K562 (cell line): ENCODE results near the gene FGD6. TPM values are rescaled to one million over a fixed set of nuclear protein-coding genes. Genes with fewer than 3 reads are reported as not detected.

Experiments used
- ATAC-seq: fragments of 200-7000 bp; cut with Tn5 transposase; 3 replicates; pipeline ENCODE4 v1.9.1; 2020; ENCODE audit warnings: moderate library complexity
- BruUV-seq: library from RNA; stranded (reverse); fragments of 400-500 nt; replicated peaks from 2 replicates; lab custom pipeline; 2021; lab: Mats Ljungman, UMichigan
- CTCF ChIA-PET: fragments of 300-600 bp; formaldehyde crosslinking; extraction: SDS; loops from one replicate; lab custom pipeline; 2021; ENCODE audit warnings: low intra/inter-chr PET ratio; lab: Yijun Ruan, JAX
- POLR2A ChIA-PET: fragments of 300-600, 350-650 bp; sonication (Branson Sonifier 250); formaldehyde crosslinking; extraction: SDS; loops from one replicate; lab custom pipeline; 2021; ENCODE audit warnings: antibody characterized with exemption, inconsistent platforms; lab: Yijun Ruan, JAX
- DNase-seq, 4 experiments: peaks; one replicate each; pipeline versions ENCODE4 v3.0.0 to v3.0.0-alpha.2; 2011 to 2018; ENCODE audit warnings: low spot score in 3 of 4, mixed read lengths in 3 of 4; ENCODE audit errors: extremely low read depth in 1 of 4
- FAIRE-seq: peaks from 2 replicates; lab custom pipeline; 2011; peaks lifted over from hg19 to GRCh38; lab: Jason Lieb, UNC
- H2AFZ ChIP-seq: 2 replicates; pipeline ENCODE4 v1.6.0; 2011; ENCODE audit warnings: low read depth, low read length, control low read depth, inconsistent platforms
- H3K27ac ChIP-seq: fragments of 200-600 bp; 3 replicates; pipeline ENCODE4 v1.8.0; 2011; ENCODE audit warnings: low read depth, mild to moderate bottlenecking, control low read depth, inconsistent platforms, low read length, moderate library complexity, mixed read lengths; ENCODE audit errors: extremely low read depth
- H3K27me3 ChIP-seq, 2 experiments: fragments of 300-600 bp in 1 of 2; 2 replicates in 1 of 2; 3 replicates in 1 of 2; pipeline versions ENCODE4 v1.6.0 to v1.8.0; 2011; ENCODE audit warnings: inconsistent platforms in 2 of 2, low read length in 2 of 2, mild to moderate bottlenecking in 1 of 2, mixed read lengths in 1 of 2, moderate library complexity in 1 of 2; ENCODE audit not compliant: control insufficient read depth in 2 of 2, insufficient read depth in 2 of 2
- H3K36me3 ChIP-seq: fragments of 300-600 bp; 3 replicates; pipeline ENCODE4 v1.8.0; 2011; ENCODE audit warnings: mild to moderate bottlenecking, low read length, inconsistent platforms; ENCODE audit not compliant: control insufficient read depth, insufficient read depth
- H3K4me1 ChIP-seq, 2 experiments: fragments of 200-600 bp in 1 of 2; replicated peaks in 1 of 2; 2 replicates in 1 of 2; 3 replicates in 1 of 2; pipeline versions ENCODE4 v1.5.1 to v1.8.0; 2011; ENCODE audit warnings: inconsistent platforms in 2 of 2, low read length in 2 of 2, mild to moderate bottlenecking in 1 of 2, mixed read lengths in 1 of 2, moderate library complexity in 1 of 2; ENCODE audit not compliant: control insufficient read depth in 2 of 2, insufficient read depth in 2 of 2
- H3K4me2 ChIP-seq: 2 replicates; pipeline ENCODE4 v1.6.1; 2011; ENCODE audit warnings: low read length, control low read depth, inconsistent platforms, mixed read lengths; ENCODE audit not compliant: insufficient read depth
- H3K4me3 ChIP-seq: fragments of 200-600 bp; sonication (generic), shearing (Covaris generic); 2 replicates; pipeline ENCODE4 v1.5.1; 2016; ENCODE audit warnings: control low read depth, inconsistent platforms
- H3K79me2 ChIP-seq: fragments of 200-600 bp; 3 replicates; pipeline ENCODE4 v1.8.0; 2011; ENCODE audit warnings: low read length, inconsistent platforms; ENCODE audit not compliant: control insufficient read depth, insufficient read depth
- H3K9ac ChIP-seq, 2 experiments: 2 replicates each; pipeline versions ENCODE4 v1.6.0 to v1.6.1; 2011; ENCODE audit warnings: low read depth in 2 of 2, low read length in 2 of 2, control low read depth in 1 of 2, inconsistent platforms in 1 of 2, mild to moderate bottlenecking in 1 of 2, mixed read lengths in 1 of 2; ENCODE audit not compliant: insufficient read depth in 1 of 2
- H3K9me1 ChIP-seq: one replicate; pipeline ENCODE4 v1.6.0; 2011; ENCODE audit warnings: inconsistent platforms, mild to moderate bottlenecking, low read length, moderate library complexity; ENCODE audit not compliant: control insufficient read depth, insufficient read depth
- H3K9me3 ChIP-seq: replicated peaks from 2 replicates; pipeline ENCODE4 v1.5.1; 2011; ENCODE audit warnings: low read depth, low read length, inconsistent platforms; ENCODE audit not compliant: control insufficient read depth, insufficient read depth
- H4K20me1 ChIP-seq: replicated peaks from 2 replicates; pipeline ENCODE4 v1.6.1; 2011; ENCODE audit warnings: low read length, inconsistent platforms, mixed read lengths; ENCODE audit not compliant: control insufficient read depth, insufficient read depth
- ARID2 ChIP-seq: fragments of 450-650 bp; IDR thresholded peaks from 2 replicates; pipeline ENCODE4 v1.6.1; 2017; ENCODE audit warnings: antibody characterized with exemption, mild to moderate bottlenecking
- CC2D1A ChIP-seq: fragments of 450-650 bp; IDR thresholded peaks from 2 replicates; pipeline ENCODE4 v1.6.1; 2017; ENCODE audit warnings: mild to moderate bottlenecking
- GTF2E2 ChIP-seq: fragments of 200-800 bp; sonication (Bioruptor generic); IDR thresholded peaks from 2 replicates; pipeline ENCODE4 v1.6.1; 2016; ENCODE audit warnings: missing genetic modification characterization, missing compliant biosample characterization
- GTF3C2 ChIP-seq: IDR thresholded peaks from 3 replicates; pipeline ENCODE4 v1.6.1; 2011; ENCODE audit warnings: borderline replicate concordance, mild to moderate bottlenecking, moderate library complexity; ENCODE audit not compliant: insufficient read length; ENCODE audit errors: extremely low read depth
- SNIP1 ChIP-seq: fragments of 450-650 bp; IDR thresholded peaks from 2 replicates; pipeline ENCODE4 v1.7.1; 2017; ENCODE audit warnings: low read depth, mild to moderate bottlenecking
- XRCC4 ChIP-seq: IDR thresholded peaks from one replicate; pipeline ENCODE4 v1.6.1; 2011; ENCODE audit not compliant: insufficient read depth, insufficient read length; ENCODE audit errors: extremely low read depth
- YBX1 ChIP-seq: fragments of 450-650 bp; IDR thresholded peaks from 2 replicates; pipeline ENCODE4 v1.7.1; 2016; ENCODE audit warnings: mild to moderate bottlenecking
- WGBS: fragments of 100-300 bp; shearing (Covaris generic); methylation state at CpG from one replicate; pipeline ENCODE4 v1.1.6; 2016; ENCODE audit warnings: low coverage, mixed read lengths; ENCODE audit not compliant: insufficient coverage; ENCODE audit errors: missing lambda C conversion rate; 5-methylcytosine and 5-hydroxymethylcytosine counted together
- in situ Hi-C: fragments of 300-500 bp; cut with MboI; formaldehyde crosslinking; loops from 4 replicates; pipeline ENCODE4 v1.15.0; 2018; ENCODE audit warnings: inconsistent platforms, mixed read lengths
- intact Hi-C: fragments of 100-400 bp; cut with micrococcal nuclease; formaldehyde crosslinking; loops from 2 replicates; pipeline ENCODE4 v1.14.2; 2022
- polyA plus RNA-seq, 8 experiments: library from polyadenylated mRNA; depleted of rRNA in 4 of 8; stranded (reverse) in 5 of 8; unstranded in 3 of 8; fragments of >200 nt; fragmentation: Nextera tagmentation in 2 of 8; fragmentation: Illumina TruSeq in 1 of 8; extraction: Ambion mirVana in 2 of 8; extraction: Trizol in 1 of 8; gene quantifications; 2 replicates each; pipeline versions ENCODE4 v1.2.1 to v1.2.3, GENCODE V29; 2011 to 2014; ENCODE audit warnings: inconsistent platforms in 1 of 8, missing spikeins in 1 of 8
- total RNA-seq, 7 experiments: library from RNA; depleted of rRNA in 6 of 7; stranded (reverse); fragments of >200 nt in 6 of 7; fragmentation: Illumina TruSeq in 2 of 7; extraction: Trizol in 2 of 7; gene quantifications; 2 replicates each; pipeline versions ENCODE4 v1.2.1 to v1.2.3, GENCODE V29; 2011 to 2021; ENCODE audit warnings: low replicate concordance in 1 of 7

FGD6 gene
- total and polyA plus RNA-seq, 9 of the 15 experiments (the other 6 are each of a cell fraction or from before 2014, with no cell fraction given): 1.5 to 11.1 (median 5.8) TPM

- TF ChIP-seq GTF3C2 (no peak), XRCC4 (no peak), ARID2 (peak; percentile 84), GTF2E2 (tag) (no peak), CC2D1A (peak; percentile 70; the same call in 1 of the 2 replicates)
- TF ChIP-seq, all 486 proteins: peak for 13
These were observed 100.1 kb downstream of the FGD6 start (continued) for GRCh38 chr12:95117178-95117599.

GRCh38 chr12:95116773-95117172 lies 100.5 kb downstream of the FGD6 start:
- H3K4me1 ChIP-seq: no peaks in the 10 kb centered on the region; a peak in 1 of 5 replicates
- BruUV-seq: no TSS peak
- no peaks in the 10 kb centered on the region for H3K9me3 ChIP-seq
- H3K9me1 ChIP-seq: no peaks in the 10 kb centered on the region
- H3K36me3 ChIP-seq: peaks cover 5% of the 10 kb centered on the region; the same call in 1 of the 3 replicates
- 53% methylated on average over 3 of the region's 3 CpGs for WGBS
- H3K9ac ChIP-seq: no peak overlapping the region
- POLR2A ChIA-PET: interaction anchor here (1.1 kb wide), 1 partner anchor 220 kb away, joined by 5 read pairs; no protein-coding TSS in a partner anchor
- H3K4me2 ChIP-seq: no peak overlapping the region
- H3K27me3 ChIP-seq: no peaks in the 10 kb centered on the region
- no peak overlapping the region for H2AFZ ChIP-seq
- H3K4me3 ChIP-seq: no peak overlapping the region
- ATAC-seq: peak; percentile 38
- intact Hi-C loops (loop anchor here (1.0 kb wide), 3 partner anchors 101 to 418 kb away; partner anchors contain the start of genes FGD6 and VEZT), in situ Hi-C loops (loop anchor here (5.0 kb wide), 1 partner anchor 416 kb away; no protein-coding TSS in a partner anchor)
- no peak for DNase-seq
- no peaks in the 10 kb centered on the region for H4K20me1 ChIP-seq
- no peak for FAIRE-seq
- no peak overlapping the region for H3K27ac ChIP-seq
- TF ChIP-seq SNIP1 (no peak), YBX1 (no peak)
- H3K79me2 ChIP-seq: no peaks in the 10 kb centered on the region
- CTCF ChIA-PET: interaction anchor here (0.5 to 2.6 kb wide), 5 partner anchors 100 to 966 kb away, joined by 3 to 32 read pairs (median 4); partner anchors contain the start of genes FGD6 and VEZT
